H1 (cell line): ENCODE results near the gene ROBO2. TPM values are rescaled to one million over a fixed set of nuclear protein-coding genes. Genes with fewer than 3 reads are reported as not detected.

ENCODE experiments used
- CTCF ChIA-PET: fragments of 300-600 bp; sonication (Branson Sonifier 250); formaldehyde crosslinking; loops from one replicate; lab custom pipeline; 2021; ENCODE audit not compliant: partially characterized antibody; lab: Charles Lee
- POLR2A ChIA-PET: fragments of 300-600 bp; sonication (Branson Sonifier 250); formaldehyde crosslinking; loops from one replicate; lab custom pipeline; 2021; ENCODE audit warnings: inconsistent platforms; ENCODE audit not compliant: partially characterized antibody; lab: Charles Lee
- DNase-seq, 2 experiments: peaks; one replicate each; pipeline versions ENCODE4 v3.0.0 to v3.0.0-alpha.2; 2010 to 2022; ENCODE audit warnings: low spot score in 2 of 2, low read depth in 1 of 2, mixed read lengths in 1 of 2
- FAIRE-seq: peaks from 2 replicates; lab custom pipeline; 2011; peaks lifted over from hg19 to GRCh38; lab: Jason Lieb, UNC
- H2AFZ ChIP-seq: 2 replicates; pipeline ENCODE4 v1.8.1; 2012; ENCODE audit warnings: low read length, inconsistent platforms
- H2AK5ac ChIP-seq: 2 replicates; pipeline ENCODE4 v1.6.1; 2013; ENCODE audit warnings: low read depth, low read length
- H2BK120ac ChIP-seq: replicated peaks from 2 replicates; pipeline ENCODE3; 2013; ENCODE audit warnings: low read depth, low read length, inconsistent platforms
- H2BK12ac ChIP-seq: 2 replicates; pipeline ENCODE4 v1.6.1; 2013; ENCODE audit warnings: low read depth, low read length
- H2BK15ac ChIP-seq: 2 replicates; pipeline ENCODE4 v1.6.1; 2013; ENCODE audit warnings: low read length
- H2BK20ac ChIP-seq: 2 replicates; pipeline ENCODE4 v1.6.1; 2013; ENCODE audit warnings: low read length
- H2BK5ac ChIP-seq: 2 replicates; pipeline ENCODE4 v1.6.1; 2013; ENCODE audit warnings: low read depth, low read length
- H3K14ac ChIP-seq: 2 replicates; pipeline ENCODE4 v1.6.1; 2013; ENCODE audit warnings: inconsistent platforms; ENCODE audit not compliant: insufficient read length
- H3K18ac ChIP-seq: 2 replicates; pipeline ENCODE4 v1.6.1; 2013; ENCODE audit warnings: low read length; ENCODE audit errors: extremely low read depth
- H3K23ac ChIP-seq: 2 replicates; pipeline ENCODE4 v1.6.1; 2013; ENCODE audit warnings: inconsistent platforms; ENCODE audit not compliant: insufficient read length
- H3K23me2 ChIP-seq: 2 replicates; pipeline ENCODE4 v1.6.1; 2013; ENCODE audit warnings: low read depth, low read length
- H3K27ac ChIP-seq: 2 replicates; pipeline ENCODE4 v1.6.1; 2011; ENCODE audit warnings: low read depth, low read length, inconsistent platforms
- H3K27me3 ChIP-seq, 4 experiments: replicated peaks in 1 of 4; 1 replicate in 1 of 4; 2 replicates in 3 of 4; pipeline versions ENCODE4 v1.6.1 to v1.8.1; 2011 to 2013; ENCODE audit warnings: low read length in 3 of 4, mild to moderate bottlenecking in 3 of 4, inconsistent platforms in 2 of 4, mixed read lengths in 2 of 4, moderate library complexity in 1 of 4; ENCODE audit not compliant: control insufficient read depth in 3 of 4, insufficient read depth in 3 of 4; ENCODE audit errors: extremely low read depth in 1 of 4
- H3K36me3 ChIP-seq, 4 experiments: 2 replicates each; pipeline versions ENCODE4 v1.6.1 to v1.8.1; 2011 to 2013; ENCODE audit warnings: mild to moderate bottlenecking in 4 of 4, low read length in 3 of 4, moderate library complexity in 2 of 4, control low read depth in 1 of 4, inconsistent platforms in 1 of 4; ENCODE audit not compliant: insufficient read depth in 4 of 4, control insufficient read depth in 2 of 4
- H3K4ac ChIP-seq: replicated peaks from 2 replicates; pipeline ENCODE3; 2013; ENCODE audit warnings: low read length, low read depth, mixed read lengths, inconsistent platforms; ENCODE audit not compliant: insufficient read length
- H3K4me1 ChIP-seq, 4 experiments: replicated peaks in 1 of 4; 1 replicate in 1 of 4; 2 replicates in 3 of 4; pipeline versions ENCODE4 v1.6.1 to v1.8.1; 2011 to 2013; ENCODE audit warnings: low read length in 3 of 4, inconsistent platforms in 2 of 4, mixed read lengths in 1 of 4; ENCODE audit not compliant: insufficient read depth in 4 of 4, control insufficient read depth in 3 of 4
- H3K4me2 ChIP-seq, 2 experiments: 2 replicates each; pipeline versions ENCODE4 v1.6.1 to v1.8.1; 2011 to 2013; ENCODE audit warnings: low read depth in 2 of 2, low read length in 2 of 2, control low read depth in 1 of 2, inconsistent platforms in 1 of 2, mild to moderate bottlenecking in 1 of 2; ENCODE audit not compliant: insufficient read depth in 1 of 2
- H3K4me3 ChIP-seq, 4 experiments: fragments of 200-600, 300-600 bp in 1 of 4; sonication (generic), shearing (Covaris generic), sonication (Bioruptor Twin) in 1 of 4; 2 replicates each; pipeline versions ENCODE4 v1.5.1 to v1.8.1; 2011 to 2016; ENCODE audit warnings: low read length in 4 of 4, low read depth in 3 of 4, control low read depth in 2 of 4, inconsistent platforms in 2 of 4, mild to moderate bottlenecking in 2 of 4, mixed read lengths in 1 of 4, moderate library complexity in 1 of 4; ENCODE audit not compliant: insufficient read depth in 2 of 4; ENCODE audit errors: extremely low read depth in 1 of 4
- H3K56ac ChIP-seq: replicated peaks from 2 replicates; pipeline ENCODE3; 2013; ENCODE audit warnings: low read depth, mild to moderate bottlenecking, mixed read lengths, low read length, inconsistent platforms; ENCODE audit not compliant: insufficient read length
- H3K79me1 ChIP-seq: 2 replicates; pipeline ENCODE4 v1.6.1; 2013; ENCODE audit warnings: low read depth, low read length, control low read depth
- H3K79me2 ChIP-seq, 2 experiments: 2 replicates each; pipeline versions ENCODE4 v1.6.1 to v1.8.1; 2012 to 2013; ENCODE audit warnings: low read length in 2 of 2, mild to moderate bottlenecking in 2 of 2, inconsistent platforms in 1 of 2; ENCODE audit not compliant: insufficient read depth in 2 of 2, control insufficient read depth in 1 of 2
- H3K9ac ChIP-seq, 4 experiments: replicated peaks in 1 of 4; 1 replicate in 1 of 4; 2 replicates in 3 of 4; pipeline versions ENCODE4 v1.6.1 to v1.8.1; 2011 to 2013; ENCODE audit warnings: low read depth in 3 of 4, low read length in 3 of 4, control low read depth in 2 of 4, mild to moderate bottlenecking in 2 of 4, moderate library complexity in 2 of 4, inconsistent platforms in 1 of 4; ENCODE audit errors: extremely low read depth in 1 of 4
- H3K9me3 ChIP-seq, 2 experiments: 2 replicates each; pipeline versions ENCODE4 v1.6.1 to v1.8.1; 2012 to 2013; ENCODE audit warnings: mild to moderate bottlenecking in 2 of 2, moderate library complexity in 2 of 2, control low read depth in 1 of 2, inconsistent platforms in 1 of 2, low read depth in 1 of 2, low read length in 1 of 2, mixed read lengths in 1 of 2; ENCODE audit not compliant: insufficient read depth in 2 of 2
- H4K20me1 ChIP-seq, 2 experiments: replicated peaks in 1 of 2; 2 replicates each; pipeline versions ENCODE3 to v1.8.1; 2011 to 2013; ENCODE audit warnings: inconsistent platforms in 2 of 2, low read length in 2 of 2, mild to moderate bottlenecking in 1 of 2; ENCODE audit not compliant: insufficient read depth in 2 of 2, control insufficient read depth in 1 of 2
- H4K5ac ChIP-seq: 2 replicates; pipeline ENCODE4 v1.6.1; 2013; ENCODE audit warnings: low read length, low read depth, mixed read lengths, inconsistent platforms; ENCODE audit not compliant: insufficient read length
- H4K8ac ChIP-seq: 2 replicates; pipeline ENCODE4 v1.8.0; 2013; ENCODE audit warnings: mild to moderate bottlenecking, moderate library complexity, low read length, inconsistent platforms; ENCODE audit not compliant: insufficient read depth; ENCODE audit errors: extremely low read depth
- H4K91ac ChIP-seq: replicated peaks from 2 replicates; pipeline ENCODE3; 2013; ENCODE audit warnings: low read length, mixed read lengths, inconsistent platforms; ENCODE audit not compliant: insufficient read length
- EGR1 ChIP-seq: IDR thresholded peaks from 2 replicates; pipeline ENCODE4 v1.6.1; 2011; ENCODE audit warnings: low read depth, low read length, borderline replicate concordance
- GTF2F1 ChIP-seq: IDR thresholded peaks from 2 replicates; pipeline ENCODE4 v1.6.1; 2012; ENCODE audit warnings: low read depth, low read length, improper control_type of control experiment, borderline replicate concordance
- HDAC6 ChIP-seq: IDR thresholded peaks from one replicate; pipeline ENCODE4 v1.7.1; 2012; ENCODE audit warnings: low read depth, mild to moderate bottlenecking, inconsistent platforms, low read length, moderate library complexity
- WGBS, 2 experiments: shearing (Covaris generic) in 1 of 2; methylation state at CpG; one replicate each; pipeline versions ENCODE4 v1.1.6 to v1.1.7; 2013 to 2015; ENCODE audit warnings: low lambda C conversion rate in 2 of 2, mixed read lengths in 2 of 2, inconsistent platforms in 1 of 2, low coverage in 1 of 2, missing lambda C conversion rate in 1 of 2; ENCODE audit not compliant: insufficient replicate concordance in 2 of 2, insufficient coverage in 1 of 2, insufficient read length in 1 of 2; ENCODE audit errors: extremely low coverage in 1 of 2, missing lambda C conversion rate in 1 of 2; 5-methylcytosine and 5-hydroxymethylcytosine counted together
- polyA plus RNA-seq, 7 experiments: library from polyadenylated mRNA; depleted of rRNA in 3 of 7; stranded (reverse) in 5 of 7; unstranded in 2 of 7; fragments of >200 nt in 5 of 7; fragments of 200-250 nt in 2 of 7; gene quantifications; 1 replicate in 5 of 7; 2 replicates in 1 of 7; 4 replicates in 1 of 7; pipeline versions ENCODE4 v1.2.1 to v1.2.3, GENCODE V29; 2011 to 2013; ENCODE audit warnings: missing spikeins in 2 of 7, mixed read lengths in 2 of 7
- total RNA-seq: library from RNA; stranded (reverse); fragmentation: NEBNext Ultra II Directional; extraction: Animal tissue kit (Norgen Biotek cat#: 25700); gene quantifications from 2 replicates; pipeline ENCODE4 v1.2.1, GENCODE V29; 2021
- TF ChIP-seq, protein P1 (sequence below): IDR thresholded peaks from 2 replicates; pipeline ENCODE4 v1.6.1; 2011; ENCODE audit warnings: low read depth, mild to moderate bottlenecking, low read length; ENCODE audit not compliant: insufficient read depth
- TF ChIP-seq, protein P2 (sequence below): IDR thresholded peaks from 2 replicates; pipeline ENCODE4 v1.6.1; 2012; ENCODE audit warnings: inconsistent platforms

ROBO2 gene
- total and polyA plus RNA-seq, 2 of the 8 experiments (the other 6 are each of a cell fraction or from before 2014, with no cell fraction given), result 1.5 to 2.9 TPM

DNA sequence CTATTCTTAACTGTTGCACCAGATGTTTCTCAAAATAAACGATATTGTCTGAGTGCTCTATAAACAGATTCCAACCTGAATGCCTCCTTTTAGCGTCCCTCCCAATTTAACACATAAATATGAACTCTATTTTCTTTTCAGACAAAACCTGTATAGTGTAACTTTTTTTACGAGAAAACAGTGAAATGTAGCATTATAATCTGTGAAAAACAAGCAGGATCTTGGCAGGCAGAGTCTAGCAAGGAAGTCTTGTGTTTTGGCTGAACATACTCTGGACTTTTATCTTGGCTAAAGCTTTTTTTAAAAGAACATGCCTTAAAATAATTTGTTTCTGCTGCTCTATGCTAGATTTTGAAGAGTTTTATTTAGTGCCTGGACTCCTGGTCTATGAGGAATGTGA lies 150.5 kb downstream of the ROBO2 start:
- H3K18ac ChIP-seq, result no peak overlapping the region
- H2AK5ac ChIP-seq, result no peak overlapping the region
- 95% methylated on average over 3 of the region's 3 CpGs; no CpG with 5 or more reads in 1 of the 2 experiments for WGBS, 2 experiments
- H4K20me1 ChIP-seq, result no peaks in the 10 kb centered on the region
- no peak overlapping the region for H3K4me3 ChIP-seq
- no peaks in the 10 kb centered on the region for H3K27me3 ChIP-seq
- H2AFZ ChIP-seq, result no peak overlapping the region
- H3K4me1 ChIP-seq, result peaks cover 0 to 2% (median 0%) of the 10 kb centered on the region in 4 experiments; a peak in 1 of 7 replicates
- no peak overlapping the region for H2BK20ac ChIP-seq
- no peak overlapping the region for H2BK15ac ChIP-seq
- no peaks in the 10 kb centered on the region for H3K23me2 ChIP-seq
- H2BK5ac ChIP-seq, result no peak overlapping the region
- H3K23ac ChIP-seq, result no peak overlapping the region
- no peak overlapping the region for H3K14ac ChIP-seq
- FAIRE-seq (no peak), DNase-seq (no peak)
- ChIA-PET CTCF (interaction anchor here (0.6 to 2.4 kb wide), 2 partner anchors 32 to 1698 kb away, joined by 3 to 6 read pairs; no protein-coding TSS in a partner anchor), POLR2A (no interaction called here)
- no peak overlapping the region for H2BK120ac ChIP-seq
- no peaks in the 10 kb centered on the region for H3K79me2 ChIP-seq
- no peak overlapping the region for H3K4me2 ChIP-seq
- H3K4ac ChIP-seq, result no peak overlapping the region
- no peaks in the 10 kb centered on the region for H3K79me1 ChIP-seq
- TF ChIP-seq, protein P1, sequence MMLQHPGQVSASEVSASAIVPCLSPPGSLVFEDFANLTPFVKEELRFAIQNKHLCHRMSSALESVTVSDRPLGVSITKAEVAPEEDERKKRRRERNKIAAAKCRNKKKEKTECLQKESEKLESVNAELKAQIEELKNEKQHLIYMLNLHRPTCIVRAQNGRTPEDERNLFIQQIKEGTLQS, result no peak
- TF ChIP-seq EGR1 (no peak), HDAC6 (no peak), GTF2F1 (no peak)
- TF ChIP-seq, protein P2, sequence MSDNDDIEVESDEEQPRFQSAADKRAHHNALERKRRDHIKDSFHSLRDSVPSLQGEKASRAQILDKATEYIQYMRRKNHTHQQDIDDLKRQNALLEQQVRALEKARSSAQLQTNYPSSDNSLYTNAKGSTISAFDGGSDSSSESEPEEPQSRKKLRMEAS, result no peak
- no peak overlapping the region for H4K91ac ChIP-seq
- H2BK12ac ChIP-seq, result no peak overlapping the region
- H4K5ac ChIP-seq, result no peak overlapping the region
- no peak overlapping the region for H3K9ac ChIP-seq
- no peaks in the 10 kb centered on the region for H3K9me3 ChIP-seq
- H3K56ac ChIP-seq, result no peak overlapping the region
- no peak overlapping the region for H3K27ac ChIP-seq
- H4K8ac ChIP-seq, result no peak overlapping the region
- H3K36me3 ChIP-seq, result no peaks in the 10 kb centered on the region
